Measurements from ENCODE around the gene MATN1.

DNA sequence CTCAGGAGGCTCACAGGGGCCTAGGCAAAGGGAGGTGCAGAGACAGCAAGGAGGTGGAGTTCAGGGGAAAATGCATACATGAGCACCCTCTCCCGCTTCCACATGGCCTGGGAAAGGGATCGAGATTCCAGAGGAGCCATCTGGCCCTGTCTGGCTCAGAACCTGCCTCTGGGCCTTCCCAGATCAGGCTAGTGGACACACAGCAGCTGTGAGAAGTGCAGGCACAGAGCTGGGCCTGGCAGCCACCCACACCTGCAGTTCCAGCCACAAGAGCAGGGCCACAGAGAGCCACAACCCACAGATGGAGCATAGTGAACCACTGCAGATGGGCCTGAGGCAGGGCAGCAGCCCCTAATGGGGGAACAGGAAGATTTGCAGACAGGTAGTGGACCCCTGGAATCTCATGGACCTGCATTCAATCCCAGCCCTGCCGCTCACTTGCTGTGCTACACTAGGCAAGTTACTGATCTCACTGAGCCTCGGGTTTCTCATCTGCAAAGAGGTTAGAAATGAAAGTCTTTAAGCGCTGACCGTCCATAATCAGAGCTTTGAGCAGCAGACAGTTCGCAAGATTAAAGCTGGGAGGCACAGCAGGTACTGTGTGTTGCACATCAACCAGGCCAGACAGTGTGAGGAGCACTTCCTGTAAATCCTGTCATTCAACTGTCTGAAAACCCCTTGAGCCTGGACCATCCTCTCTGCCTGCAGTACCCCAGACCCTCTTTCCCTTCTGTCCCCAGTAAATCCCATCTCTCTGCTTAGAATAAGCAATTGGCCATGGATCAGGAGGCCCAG is 58.0 kb downstream of the MATN1 start:
- TF ChIP-seq, protein P1, sequence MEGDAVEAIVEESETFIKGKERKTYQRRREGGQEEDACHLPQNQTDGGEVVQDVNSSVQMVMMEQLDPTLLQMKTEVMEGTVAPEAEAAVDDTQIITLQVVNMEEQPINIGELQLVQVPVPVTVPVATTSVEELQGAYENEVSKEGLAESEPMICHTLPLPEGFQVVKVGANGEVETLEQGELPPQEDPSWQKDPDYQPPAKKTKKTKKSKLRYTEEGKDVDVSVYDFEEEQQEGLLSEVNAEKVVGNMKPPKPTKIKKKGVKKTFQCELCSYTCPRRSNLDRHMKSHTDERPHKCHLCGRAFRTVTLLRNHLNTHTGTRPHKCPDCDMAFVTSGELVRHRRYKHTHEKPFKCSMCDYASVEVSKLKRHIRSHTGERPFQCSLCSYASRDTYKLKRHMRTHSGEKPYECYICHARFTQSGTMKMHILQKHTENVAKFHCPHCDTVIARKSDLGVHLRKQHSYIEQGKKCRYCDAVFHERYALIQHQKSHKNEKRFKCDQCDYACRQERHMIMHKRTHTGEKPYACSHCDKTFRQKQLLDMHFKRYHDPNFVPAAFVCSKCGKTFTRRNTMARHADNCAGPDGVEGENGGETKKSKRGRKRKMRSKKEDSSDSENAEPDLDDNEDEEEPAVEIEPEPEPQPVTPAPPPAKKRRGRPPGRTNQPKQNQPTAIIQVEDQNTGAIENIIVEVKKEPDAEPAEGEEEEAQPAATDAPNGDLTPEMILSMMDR (conservative IDR thresholded peaks at IDR 0.05; ENCODE audit: low read length), result no peak
- TF ChIP-seq EZH2phosphoT487 (IDR thresholded peaks at IDR 0.05; ENCODE audit: borderline replicate concordance), result no peak

Measured in Loucy (cell line).